ENCODE measurements around the gene STOX1.

DNA sequence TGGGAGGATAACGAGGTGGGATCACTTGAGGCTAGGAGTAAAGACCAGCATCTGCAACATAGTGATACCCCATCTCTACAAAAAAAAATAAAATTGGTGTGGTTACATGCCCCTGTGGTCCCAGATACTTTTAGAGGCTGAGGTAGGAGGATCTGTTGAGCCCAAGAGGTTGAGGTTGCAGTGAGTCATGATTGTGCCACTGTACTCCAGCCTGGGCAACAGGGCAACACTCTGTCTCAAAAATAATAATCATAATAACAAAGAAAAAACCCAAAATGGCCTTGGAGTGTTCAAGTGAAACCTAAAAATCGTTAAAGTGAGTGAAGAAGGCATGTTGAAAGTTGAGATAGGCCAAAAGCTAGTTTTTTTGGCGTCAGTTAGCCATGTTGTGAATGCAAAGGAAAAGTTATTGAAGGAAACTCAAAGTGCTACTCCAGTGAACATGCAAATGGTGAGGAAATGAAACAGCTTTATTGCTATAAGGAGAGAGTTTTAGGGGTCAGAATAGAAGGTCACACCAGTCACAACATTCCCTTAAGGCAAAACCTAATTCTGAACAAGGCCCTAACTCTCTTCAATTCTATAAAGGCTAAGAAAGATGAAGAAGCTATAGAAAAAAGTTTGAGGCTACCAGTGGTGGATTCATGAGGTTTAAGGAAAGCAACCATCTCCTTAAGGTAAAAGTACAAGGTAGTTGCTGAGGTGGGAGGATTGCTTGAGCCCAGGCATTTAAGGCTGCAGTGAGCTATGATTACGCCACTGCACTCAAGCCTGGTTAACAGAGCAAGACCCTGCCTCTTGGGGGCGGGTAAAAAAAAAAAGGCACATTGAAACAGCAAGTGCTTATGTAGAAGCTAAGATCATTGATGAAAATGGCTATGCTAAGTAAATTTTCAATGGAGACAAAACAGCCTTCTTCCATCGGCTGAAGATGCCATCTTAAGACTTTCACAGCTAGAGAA lies 45.4 kb upstream of the STOX1 start:
- no peak for TF ChIP-seq POLR2AphosphoS5 (IDR thresholded peaks at IDR 0.05)
- TF ChIP-seq POLR2A (IDR thresholded peaks at IDR 0.05), result no peak

Measured in spleen (tissue), 3 donors.